Tracheal epithelial cell (primary cell): Measurements from ENCODE around the gene C2orf81. TPM values are rescaled to one million over a fixed set of nuclear protein-coding genes. Genes with fewer than 3 reads are reported as not detected.

Source experiments
- total RNA-seq: library from RNA; depleted of rRNA; stranded (reverse); fragments of >200 nt; gene quantifications from 2 replicates; pipeline ENCODE4 v1.2.1, GENCODE V29; 2014

The C2orf81 gene
- 0.64 and 0.72 TPM in 2 replicates for total RNA-seq

DNA sequence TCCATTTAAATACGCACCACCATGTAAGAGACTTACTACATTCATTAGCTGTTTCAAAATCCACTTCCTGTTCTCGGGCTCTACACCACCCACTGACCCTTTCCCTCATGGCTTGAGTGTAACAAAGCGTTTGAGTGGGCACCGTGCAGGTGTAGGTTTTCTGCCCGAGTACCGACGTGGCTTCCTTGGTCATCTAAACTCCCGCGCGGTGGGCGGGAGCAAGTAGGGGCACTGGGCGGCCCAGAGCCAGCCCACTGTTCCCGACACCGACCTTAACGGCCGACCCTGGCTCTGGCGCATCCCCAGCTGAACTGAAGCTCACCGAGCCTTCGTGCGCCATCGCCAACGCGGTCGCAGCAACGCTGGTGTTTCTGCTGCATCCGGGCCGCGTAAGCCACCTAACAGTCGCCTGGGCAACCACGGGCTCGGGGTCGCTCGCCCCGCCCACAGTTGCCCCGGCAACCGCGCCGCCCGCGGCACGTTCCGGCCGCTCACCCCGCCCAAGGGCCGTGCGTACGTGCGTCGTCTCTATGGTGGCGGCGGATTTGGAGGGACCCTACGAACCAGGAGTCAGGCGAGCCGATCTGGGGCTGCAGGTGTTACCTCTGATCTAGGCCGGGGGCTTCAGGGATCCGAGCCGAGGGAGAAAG lies at the start of gene C2orf81, which contains the start of gene WDR54:
TSS of gene C2orf81 (minus strand) at position 399 of the 650 bp plus-strand sequence. CDS start at position 340, 59 bp downstream.
TSS of gene WDR54 (plus strand) at position 510 of the 650 bp plus-strand sequence. CDS start 424 bp downstream, outside the sequence.

DNA sequence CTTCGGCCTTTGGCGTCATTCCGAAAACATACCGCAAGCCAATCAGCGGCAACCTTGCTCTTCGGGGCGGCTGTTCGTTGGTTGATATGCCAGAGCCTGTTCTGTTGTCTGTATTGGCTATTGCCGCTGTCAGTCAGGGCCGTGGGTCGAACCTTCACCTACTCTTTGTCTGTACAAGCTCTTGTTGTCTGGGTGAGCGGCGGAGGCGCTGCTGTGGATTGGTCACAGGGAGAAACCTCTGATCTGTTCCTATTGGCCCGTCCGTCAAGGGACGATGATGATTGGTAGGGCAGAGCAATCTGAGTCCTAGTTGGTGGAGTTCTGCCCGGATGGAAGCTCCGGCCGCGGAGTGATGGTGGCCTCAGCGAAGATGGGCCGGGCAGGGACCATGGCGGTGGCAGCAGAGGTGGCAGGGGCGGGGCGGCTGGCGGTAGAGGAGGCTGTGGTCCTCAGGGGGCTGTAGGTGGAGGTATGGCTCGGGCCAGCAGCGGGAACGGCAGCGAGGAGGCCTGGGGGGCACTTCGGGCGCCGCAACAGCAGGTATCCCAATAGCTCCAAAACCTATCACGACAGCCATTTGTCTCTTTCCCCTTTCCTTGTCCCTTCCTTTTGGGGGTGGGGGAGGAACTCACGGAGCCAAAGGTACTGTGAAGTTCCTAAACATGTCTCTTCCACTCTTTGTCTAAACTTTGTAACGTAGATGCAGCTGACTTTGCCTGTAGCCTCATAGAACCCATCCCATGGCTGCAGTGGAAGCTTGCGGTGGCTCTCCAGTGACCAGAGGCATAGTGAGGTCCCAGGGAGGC lies 36.9 kb upstream of the C2orf81 start, which contains the start of gene WBP1:
TSS of gene WBP1 (plus strand) at position 307 of the 806 bp plus-strand sequence. CDS start at position 472, 165 bp downstream.

DNA sequence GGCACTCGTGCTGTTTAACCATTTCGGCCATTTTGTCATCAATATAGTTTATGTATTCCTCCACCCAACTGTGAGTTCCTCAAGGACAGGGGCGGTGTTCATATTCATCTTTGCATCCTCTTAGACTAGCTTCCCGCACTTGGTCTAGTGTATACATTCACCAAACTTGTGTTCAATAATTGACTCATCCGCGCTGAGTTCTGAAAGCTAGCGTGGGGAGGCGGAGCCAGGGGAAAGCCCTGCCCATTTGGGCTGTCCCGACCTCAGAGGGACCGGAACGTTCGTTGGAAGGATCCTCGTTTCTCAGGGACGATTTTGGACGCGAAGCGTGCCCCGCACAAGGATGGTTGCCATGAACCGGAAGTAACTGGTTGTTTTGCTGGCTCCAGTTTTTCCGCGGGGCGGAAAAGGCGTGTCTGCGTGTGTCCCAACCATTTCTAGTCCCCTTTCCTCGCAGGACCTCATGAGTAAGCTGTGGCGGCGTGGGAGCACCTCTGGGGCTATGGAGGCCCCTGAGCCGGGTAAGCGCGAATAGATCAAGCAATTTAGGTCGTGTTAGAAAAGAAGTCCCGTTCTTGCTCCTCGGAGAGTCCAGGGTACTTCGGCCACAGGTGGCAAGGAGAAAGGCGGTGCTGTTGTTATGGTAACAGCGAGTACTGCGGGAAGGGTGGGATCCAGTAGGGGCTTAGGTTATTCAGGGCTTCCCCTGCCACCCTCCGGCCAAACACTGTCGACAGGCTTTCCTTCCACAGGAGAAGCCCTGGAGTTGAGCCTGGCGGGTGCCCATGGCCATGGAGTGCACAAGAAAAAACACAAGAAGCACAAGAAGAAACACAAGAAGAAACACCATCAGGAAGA lies 33.5 kb upstream of the C2orf81 start, which contains the start of gene INO80B:
TSS of gene INO80B (plus strand) at position 434 of the 858 bp plus-strand sequence. CDS start at position 464, 30 bp downstream.

GRCh38 chr2:74441690-74442482 lies 20.5 kb upstream of the C2orf81 start, which contains the start of gene RTKN:
Gene RTKN (minus strand): TSS chr2:74441937. CDS start chr2:74441816, 121 bp downstream.

DNA sequence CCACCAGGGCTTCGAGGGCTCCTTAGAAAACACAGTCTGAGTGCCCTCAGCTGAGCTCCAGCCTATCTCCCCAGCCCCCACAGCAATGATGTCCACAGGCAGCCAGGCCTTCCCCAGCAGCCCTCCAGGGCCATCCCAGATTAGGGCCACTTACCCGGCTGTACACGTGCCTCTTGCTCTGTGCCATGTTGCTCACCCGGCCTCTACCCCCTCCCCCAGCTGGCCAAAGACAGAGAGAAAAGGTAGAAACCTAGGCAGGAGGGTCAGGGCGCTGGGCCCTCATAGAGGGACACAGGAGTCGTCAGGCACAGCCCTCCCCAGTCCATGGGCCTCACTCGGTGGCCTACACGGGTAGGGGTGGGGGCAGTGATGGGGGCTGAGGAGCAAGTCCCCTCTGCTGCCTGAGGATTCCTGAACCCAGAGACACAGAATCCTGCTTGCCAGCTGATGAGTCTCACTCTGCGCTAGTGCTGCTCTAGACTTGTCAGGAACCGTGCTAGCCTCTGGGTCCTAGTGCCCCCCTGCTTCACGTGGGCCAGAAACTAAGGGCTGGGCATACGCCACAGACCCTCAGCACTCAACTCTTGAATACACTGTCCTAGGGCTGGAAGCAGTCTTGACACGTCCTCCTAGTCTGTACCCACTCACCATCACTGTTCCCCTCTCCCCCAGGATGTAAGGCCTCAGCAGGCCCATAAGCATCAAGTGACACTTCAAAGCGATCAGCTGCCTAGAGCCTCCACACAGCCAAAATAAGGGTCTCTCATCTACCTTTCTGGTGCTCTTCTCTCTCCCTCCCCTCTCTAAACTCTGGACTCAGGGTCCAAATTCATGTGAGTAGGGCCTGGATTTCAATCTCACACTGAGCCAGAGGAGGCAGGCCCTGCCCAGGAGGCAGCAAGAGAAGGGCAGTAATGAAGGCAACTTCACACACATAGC lies 41.3 kb downstream of the C2orf81 start, which contains the start of gene DCTN1:
TSS of gene DCTN1 (minus strand) at position 461 of the 939 bp plus-strand sequence. CDS start at position 187, 274 bp downstream.

Other genes with a start within 250 kb of the C2orf81 start
- 113 and 115 TPM in 2 replicates for gene MOB1A, start 242.7 kb downstream of the C2orf81 start, total RNA-seq
- 272 and 311 TPM in 2 replicates for gene MTHFD2, start 223.0 kb downstream of the C2orf81 start, total RNA-seq
- gene SLC4A5, start 78.2 kb downstream of the C2orf81 start, total RNA-seq: 0.24 and 0.64 TPM in 2 replicates
- 44.1 and 82.9 TPM in 2 replicates for gene DCTN1, start 41.3 kb downstream of the C2orf81 start, total RNA-seq
- gene WDR54, start 111 bp upstream of the C2orf81 start, total RNA-seq: 34.1 and 62.7 TPM in 2 replicates
- gene RTKN, start 20.3 kb upstream of the C2orf81 start, total RNA-seq: 24.3 and 53.7 TPM in 2 replicates
- 9.4 and 10.4 TPM in 2 replicates for gene INO80B, start 33.5 kb upstream of the C2orf81 start, total RNA-seq
- 29.6 and 32.8 TPM in 2 replicates for gene WBP1, start 36.8 kb upstream of the C2orf81 start, total RNA-seq
- gene MOGS, start 43.8 kb upstream of the C2orf81 start, total RNA-seq: 65.3 and 67.6 TPM in 2 replicates
- 27.7 and 32.5 TPM in 2 replicates for gene MRPL53, start 51.1 kb upstream of the C2orf81 start, total RNA-seq
- 11.3 and 14.5 TPM in 2 replicates for gene CCDC142, start 61.4 kb upstream of the C2orf81 start, total RNA-seq
- 8.0 and 10.9 TPM in 2 replicates for gene TTC31, start 61.5 kb upstream of the C2orf81 start, total RNA-seq
- gene LBX2, start 78.0 kb upstream of the C2orf81 start, total RNA-seq: 1.2 and 3.2 TPM in 2 replicates
- gene PCGF1, start 86.1 kb upstream of the C2orf81 start, total RNA-seq: 30.7 and 33.7 TPM in 2 replicates
- gene TLX2, start 92.8 kb upstream of the C2orf81 start, total RNA-seq: not detected in 2 replicates
- gene DQX1, start 104.6 kb upstream of the C2orf81 start, total RNA-seq: 2.8 and 4.6 TPM in 2 replicates
- gene AUP1, start 108.1 kb upstream of the C2orf81 start, total RNA-seq: 160 and 193 TPM in 2 replicates
- gene HTRA2, start 108.3 kb upstream of the C2orf81 start, total RNA-seq: 55.4 and 59.8 TPM in 2 replicates
- gene LOXL3, start 132.3 kb upstream of the C2orf81 start, total RNA-seq: 0.21 and 1.4 TPM in 2 replicates
- gene DOK1, start 133.1 kb upstream of the C2orf81 start, total RNA-seq: 3.0 and 3.9 TPM in 2 replicates
- 0.96 and 4.5 TPM in 2 replicates for gene M1AP, start 226.7 kb upstream of the C2orf81 start, total RNA-seq
- gene SEMA4F, start 232.6 kb upstream of the C2orf81 start, total RNA-seq: 5.8 and 8.7 TPM in 2 replicates